Stimulated activated CD4-positive, alpha-beta T cell treated with anti-CD3 and anti-CD28 coated beads, Interleukin-12 subunit alpha, Interleukin-12 subunit beta, amount 100 ng/mL, for 4 hours (primary cell): ENCODE data around the gene PMS2.
"Not testable (repeated sequence)": the region's sequence is repeated elsewhere in the genome, so short reads cannot be mapped to it uniquely, and the experiment has no call there.

Source experiments
- DNase-seq: peaks from one replicate; pipeline ENCODE4 v3.0.0-alpha.2; 2020

The PMS2 gene, protein sequence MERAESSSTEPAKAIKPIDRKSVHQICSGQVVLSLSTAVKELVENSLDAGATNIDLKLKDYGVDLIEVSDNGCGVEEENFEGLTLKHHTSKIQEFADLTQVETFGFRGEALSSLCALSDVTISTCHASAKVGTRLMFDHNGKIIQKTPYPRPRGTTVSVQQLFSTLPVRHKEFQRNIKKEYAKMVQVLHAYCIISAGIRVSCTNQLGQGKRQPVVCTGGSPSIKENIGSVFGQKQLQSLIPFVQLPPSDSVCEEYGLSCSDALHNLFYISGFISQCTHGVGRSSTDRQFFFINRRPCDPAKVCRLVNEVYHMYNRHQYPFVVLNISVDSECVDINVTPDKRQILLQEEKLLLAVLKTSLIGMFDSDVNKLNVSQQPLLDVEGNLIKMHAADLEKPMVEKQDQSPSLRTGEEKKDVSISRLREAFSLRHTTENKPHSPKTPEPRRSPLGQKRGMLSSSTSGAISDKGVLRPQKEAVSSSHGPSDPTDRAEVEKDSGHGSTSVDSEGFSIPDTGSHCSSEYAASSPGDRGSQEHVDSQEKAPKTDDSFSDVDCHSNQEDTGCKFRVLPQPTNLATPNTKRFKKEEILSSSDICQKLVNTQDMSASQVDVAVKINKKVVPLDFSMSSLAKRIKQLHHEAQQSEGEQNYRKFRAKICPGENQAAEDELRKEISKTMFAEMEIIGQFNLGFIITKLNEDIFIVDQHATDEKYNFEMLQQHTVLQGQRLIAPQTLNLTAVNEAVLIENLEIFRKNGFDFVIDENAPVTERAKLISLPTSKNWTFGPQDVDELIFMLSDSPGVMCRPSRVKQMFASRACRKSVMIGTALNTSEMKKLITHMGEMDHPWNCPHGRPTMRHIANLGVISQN

DNA sequence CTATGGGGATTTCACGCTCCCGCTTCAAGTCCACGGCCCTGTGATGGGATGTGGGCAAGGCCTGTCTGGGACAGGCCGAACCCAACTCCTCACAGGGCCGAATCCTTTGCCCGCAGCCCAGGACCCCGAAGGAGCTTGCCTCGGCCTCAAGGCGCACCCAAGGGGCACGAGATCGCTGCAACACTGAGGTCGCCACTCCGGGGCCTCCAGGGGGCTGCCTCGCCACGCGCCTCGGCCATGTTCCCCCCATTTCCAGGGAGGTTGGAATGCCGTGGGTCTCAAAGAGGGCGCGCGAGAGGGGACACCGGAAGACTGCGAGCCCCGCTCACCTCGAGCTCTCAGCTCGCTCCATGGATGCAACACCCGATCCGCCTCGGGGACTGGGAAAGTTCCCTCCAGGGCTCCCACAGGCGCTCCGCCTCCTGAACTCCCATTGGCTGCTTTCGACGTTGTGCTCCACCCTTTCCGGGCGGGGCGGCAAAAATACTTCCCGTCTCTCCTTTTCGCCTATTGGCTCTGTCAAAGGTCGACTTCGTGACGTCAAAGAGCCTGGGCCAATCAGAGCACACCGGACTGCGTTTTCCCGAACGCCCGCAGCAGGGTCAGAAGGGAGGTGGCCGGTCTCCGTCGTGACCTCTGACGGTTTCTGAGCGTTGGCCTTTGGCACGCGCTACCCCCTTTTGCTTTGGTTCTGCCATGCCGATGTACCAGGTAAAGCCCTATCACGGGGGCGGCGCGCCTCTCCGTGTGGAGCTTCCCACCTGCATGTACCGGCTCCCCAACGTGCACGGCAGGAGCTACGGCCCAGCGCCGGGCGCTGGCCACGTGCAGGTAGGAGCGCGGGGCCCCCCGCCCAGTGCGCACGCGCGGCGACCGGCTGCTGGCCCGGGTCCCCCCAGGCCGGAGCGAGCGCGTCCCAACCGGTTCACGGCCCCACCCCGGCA, at the start of gene PMS2, which contains the start of gene AIMP2:
PMS2 (minus strand) TSS at position 382 of the 944 bp plus-strand sequence; CDS start at position 352, 30 bp downstream.
AIMP2 (plus strand) TSS at position 605 of the 944 bp plus-strand sequence; CDS start at position 697, 92 bp downstream.
- peak; percentile 94 for DNase-seq

DNA sequence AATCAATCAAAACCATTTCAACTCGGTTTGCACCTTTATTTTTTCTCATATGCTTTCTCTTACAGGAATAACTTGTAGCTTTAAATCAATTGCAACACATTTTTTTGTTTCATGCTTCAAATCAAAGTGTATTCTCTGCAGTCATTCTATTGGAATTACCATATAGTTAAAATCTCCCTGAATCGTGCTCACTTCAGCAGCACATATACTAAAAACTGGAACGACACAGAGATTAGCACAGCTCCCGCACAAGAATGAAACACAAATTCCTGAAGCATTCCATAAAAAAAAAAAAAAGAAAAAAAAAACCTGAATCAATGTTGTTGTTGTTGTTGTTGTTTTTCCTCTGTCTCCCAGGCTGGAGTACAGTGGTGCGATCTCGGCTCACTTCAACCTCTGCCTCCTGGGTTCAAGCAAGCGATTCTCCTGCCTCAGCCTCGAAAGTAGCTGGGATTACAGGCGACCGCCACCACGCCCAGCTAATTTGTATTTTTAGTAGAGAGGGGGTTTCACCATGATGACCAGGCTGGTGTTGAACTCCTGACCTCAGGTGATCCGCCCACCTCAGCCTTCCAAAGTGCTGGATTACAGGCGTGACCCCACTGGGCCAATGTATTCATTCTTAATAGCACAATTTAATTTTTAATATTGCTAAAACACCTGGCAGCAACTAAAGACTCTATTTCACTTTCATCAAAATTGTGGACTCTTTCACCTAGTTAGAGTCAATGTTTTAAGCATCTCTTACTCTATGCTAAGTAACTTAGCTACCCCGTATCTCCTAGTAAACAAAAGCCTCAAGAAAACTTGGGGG, 48.7 kb upstream of the PMS2 start:
- no peak for DNase-seq

DNA sequence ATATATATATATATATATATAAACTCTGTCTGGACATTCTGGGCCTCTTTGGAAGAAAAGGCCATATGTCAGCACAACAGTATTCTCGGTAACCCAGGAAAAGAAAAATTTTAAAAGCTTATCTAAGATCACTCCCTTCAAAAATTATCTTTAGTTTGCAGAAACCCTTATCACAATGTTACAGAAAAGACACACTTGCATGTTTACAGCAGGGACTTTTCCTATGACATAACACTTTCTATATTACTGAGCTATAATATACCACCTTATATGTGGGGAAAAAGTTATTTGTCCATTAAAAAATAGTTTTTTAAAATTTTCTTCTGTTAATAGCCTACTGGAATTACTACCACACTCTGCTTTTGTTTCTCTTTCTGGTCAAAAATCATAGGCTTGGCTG, 47.8 kb upstream of the PMS2 start:
- DNase-seq: no peak

DNA sequence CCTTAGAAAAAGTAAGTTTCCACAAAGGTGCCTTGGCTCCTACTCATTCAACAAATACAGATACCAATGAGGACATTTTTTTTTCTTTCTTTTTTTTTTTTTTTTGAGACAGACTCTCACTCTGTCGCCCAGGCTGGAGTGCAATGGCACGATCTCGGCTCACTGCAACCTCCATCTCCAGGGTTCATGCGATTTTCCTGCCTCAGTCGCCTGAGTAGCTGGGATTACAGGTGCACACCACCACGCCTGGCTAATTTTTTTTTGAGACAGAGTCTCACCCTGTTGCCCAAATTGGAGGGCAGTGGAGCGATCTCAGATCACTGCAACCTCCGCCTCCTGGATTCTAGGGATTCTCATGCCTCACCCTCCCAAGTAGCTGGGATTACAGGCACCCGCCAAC, 42.3 kb upstream of the PMS2 start:
- DNase-seq: not testable (repeated sequence)

DNA sequence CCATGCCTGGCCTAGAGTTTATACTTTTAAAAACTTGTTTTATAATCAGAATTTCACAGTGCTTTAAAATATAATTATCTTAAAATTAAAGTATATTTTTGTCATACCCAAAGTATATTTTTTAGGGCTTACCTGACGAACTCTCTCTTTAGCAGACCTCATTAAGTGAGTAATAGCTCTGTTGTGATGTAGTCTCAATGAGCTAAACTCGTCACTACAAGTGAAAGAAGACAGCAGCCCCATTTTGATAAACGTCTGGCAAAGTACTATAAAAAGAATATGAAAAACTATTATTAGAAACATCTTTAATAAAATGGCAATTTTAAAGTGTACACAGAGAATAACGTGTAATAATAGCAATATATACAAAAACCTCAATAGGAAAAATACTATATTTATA, 40.9 kb upstream of the PMS2 start:
- DNase-seq: no peak

DNA sequence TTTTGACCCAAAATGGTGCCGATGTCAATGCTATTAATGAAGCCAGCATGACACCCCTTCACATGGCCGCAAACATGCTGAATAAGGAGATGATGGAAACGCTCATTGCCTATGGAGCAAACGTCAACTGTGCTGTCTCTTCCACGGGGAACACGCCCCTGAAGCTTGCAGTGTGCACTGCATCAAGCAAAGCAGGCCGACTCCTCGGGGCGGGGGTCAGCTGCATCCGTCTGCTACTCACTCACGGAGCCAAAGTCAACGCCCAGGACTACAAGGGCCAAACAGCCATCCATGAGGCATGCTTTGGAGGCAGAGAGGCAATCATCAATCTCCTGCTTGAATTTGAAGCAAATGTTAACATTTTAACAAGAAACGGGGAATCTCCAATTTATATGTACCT, 26.8 kb upstream of the PMS2 start:
- no peak for DNase-seq

DNA sequence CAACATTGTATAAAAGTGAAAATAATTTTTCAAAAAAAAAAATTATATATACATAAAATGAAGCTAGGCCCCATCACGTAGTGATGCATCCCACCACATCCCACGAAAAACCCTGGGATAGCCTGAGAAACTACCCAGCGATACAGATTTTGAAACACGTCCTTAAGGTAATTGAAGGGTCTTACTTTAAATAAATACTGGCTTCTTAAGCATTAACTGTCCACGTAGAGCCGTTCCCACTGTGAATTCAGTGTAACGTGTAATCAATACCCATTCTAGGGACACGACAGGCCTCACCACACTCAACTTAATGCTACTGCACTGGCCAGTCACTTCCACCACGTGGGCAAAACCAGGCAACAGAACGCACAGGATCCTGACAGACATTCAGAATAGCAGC, 26.3 kb upstream of the PMS2 start:
- no peak for DNase-seq

DNA sequence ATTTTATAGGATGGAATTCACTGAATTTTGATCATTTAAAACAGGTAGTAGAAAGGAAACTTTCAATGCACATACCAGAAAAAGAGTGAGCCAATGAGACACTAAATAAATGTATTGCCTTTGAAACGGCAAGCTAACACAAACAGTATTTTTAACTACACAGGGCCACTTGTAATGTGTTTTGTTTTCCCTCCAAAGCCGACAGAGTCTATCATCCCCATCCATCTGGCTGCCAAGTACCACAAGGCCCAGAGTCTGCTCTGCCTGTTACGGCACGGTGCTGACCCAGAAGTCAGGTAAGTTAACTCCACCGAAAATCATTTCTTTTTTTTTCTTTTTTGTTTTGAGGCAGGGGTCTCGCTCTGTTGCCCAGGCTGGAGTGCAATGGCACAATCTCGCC, 23.8 kb upstream of the PMS2 start:
- DNase-seq: no peak

DNA sequence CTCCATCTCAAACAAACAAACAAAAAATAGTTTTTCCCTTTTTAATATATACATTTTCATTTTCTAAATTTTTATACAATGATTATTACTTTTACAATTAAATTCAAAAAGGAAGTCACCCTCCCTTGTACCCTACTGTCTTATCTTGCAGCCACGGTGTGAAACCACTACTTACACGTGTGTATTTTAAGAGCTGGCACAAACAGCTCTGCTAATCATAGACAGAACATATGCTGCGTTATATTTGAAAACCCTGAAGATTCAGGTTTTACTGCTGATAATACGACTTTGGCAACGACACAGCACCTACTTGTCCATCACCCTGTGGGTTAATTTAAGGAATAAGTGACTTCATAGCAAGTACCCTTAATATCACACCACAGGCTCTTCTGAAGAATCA, 23.3 kb upstream of the PMS2 start:
- DNase-seq: no peak

DNA sequence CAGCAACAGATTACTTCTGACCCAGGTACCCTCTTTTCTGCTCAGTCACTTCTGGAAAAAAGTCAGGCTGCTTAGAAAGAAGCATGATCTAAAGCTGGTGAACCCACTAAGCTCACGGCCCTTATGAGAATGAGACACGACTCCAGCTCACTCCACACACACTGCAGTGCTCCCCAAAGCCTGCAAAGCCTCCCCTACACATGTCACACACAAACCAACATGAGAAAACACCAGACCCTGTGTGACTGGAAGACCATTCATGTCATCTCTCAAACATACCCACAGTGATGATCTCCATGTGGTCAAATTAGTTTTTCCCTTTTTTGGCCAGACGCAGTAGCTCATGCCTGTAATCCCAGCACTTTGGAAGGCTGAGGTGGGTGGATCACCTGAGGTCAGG, 22.7 kb upstream of the PMS2 start:
- DNase-seq: no peak

DNA sequence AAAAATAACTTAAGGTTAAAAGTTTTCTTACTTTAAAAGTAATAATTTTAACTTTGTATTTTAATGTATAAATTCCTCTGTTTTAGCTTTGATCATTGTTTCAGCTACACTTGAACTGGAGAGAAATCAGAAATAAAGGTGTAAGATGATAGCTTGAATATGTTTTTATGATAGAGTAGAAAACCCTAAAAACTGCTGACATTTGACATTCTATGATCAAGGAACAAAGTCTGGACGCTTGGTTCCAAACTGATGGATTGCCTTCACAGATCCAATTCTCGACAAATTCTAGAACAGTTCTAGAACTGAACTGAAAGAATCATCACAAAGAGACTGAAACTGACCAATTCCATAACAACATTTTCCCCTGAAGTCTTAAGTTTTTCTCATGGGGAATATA, 22.1 kb upstream of the PMS2 start, which contains the start of gene ANKRD61:
ANKRD61 (plus strand) TSS at position 389 of the 400 bp plus-strand sequence; CDS start at position 389, 0 bp downstream.
- DNase-seq: no peak

DNA sequence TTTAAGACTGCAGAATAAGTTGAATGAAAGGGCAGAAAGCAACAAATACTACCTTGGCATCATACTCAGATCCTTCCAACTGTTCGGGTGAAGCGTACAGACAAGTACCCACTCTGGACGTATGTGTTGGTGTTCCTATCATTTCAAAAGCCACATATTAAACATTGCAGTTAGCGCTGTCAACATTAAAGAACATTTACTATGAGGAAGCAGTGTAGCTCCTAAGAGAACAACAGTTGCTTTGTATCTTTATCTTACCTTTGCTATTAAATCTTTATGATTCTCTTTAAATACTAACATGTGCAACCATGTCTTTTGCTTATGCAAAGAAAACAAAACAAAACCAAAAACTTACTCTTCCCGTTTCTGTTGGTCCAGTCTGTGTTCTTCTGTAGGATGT, 19.7 kb upstream of the PMS2 start:
- DNase-seq: no peak

DNA sequence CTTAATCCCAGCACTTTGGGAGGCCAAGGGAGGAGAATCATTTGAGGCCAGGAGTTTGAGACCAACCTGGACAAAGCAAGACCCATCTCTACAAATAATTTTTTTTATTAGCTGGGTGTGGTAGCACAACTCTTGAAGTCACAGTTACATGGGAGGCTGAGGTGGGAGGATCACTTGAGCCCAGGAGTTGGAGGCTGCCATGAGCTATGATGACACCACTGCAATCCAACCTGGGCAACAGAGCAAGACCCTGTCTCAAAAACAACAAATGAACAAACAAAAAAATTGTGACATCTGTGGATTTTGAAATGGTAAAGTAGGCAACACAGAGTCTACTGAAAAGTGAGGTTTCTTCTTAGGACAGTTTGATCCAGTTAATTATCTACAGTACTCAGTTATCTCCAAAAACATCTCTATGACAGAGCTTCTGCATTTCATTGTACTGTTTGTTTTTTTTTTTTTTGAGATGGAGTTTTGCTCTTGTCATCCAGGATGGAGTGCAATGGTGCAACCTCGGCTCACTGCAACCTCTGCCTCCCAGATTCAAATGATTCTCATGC, 19.0 kb upstream of the PMS2 start:
- DNase-seq: no peak

DNA sequence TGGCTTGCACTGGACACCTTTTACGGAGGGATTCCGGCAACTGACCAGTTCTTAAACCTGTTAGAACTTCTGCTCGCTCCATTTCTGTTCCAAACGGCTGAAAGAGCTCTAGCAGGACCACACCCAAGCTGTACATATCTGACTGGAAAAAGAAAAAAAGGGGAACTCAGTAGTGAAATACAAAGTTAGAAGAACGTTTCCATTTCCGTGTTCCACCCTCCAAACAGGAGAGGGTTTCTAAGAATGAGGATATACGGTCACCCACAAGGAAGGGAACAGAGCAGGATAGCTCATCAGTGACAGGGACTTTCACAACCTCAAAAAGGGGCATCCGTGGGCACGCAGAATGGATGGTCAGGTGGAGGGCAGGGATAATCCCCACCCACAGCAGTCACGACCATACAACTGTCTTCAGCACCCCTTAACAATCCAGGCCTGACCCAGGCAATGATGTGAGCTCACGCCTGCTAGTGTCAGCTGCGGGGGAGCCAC, 18.0 kb upstream of the PMS2 start:
- no peak for DNase-seq

DNA sequence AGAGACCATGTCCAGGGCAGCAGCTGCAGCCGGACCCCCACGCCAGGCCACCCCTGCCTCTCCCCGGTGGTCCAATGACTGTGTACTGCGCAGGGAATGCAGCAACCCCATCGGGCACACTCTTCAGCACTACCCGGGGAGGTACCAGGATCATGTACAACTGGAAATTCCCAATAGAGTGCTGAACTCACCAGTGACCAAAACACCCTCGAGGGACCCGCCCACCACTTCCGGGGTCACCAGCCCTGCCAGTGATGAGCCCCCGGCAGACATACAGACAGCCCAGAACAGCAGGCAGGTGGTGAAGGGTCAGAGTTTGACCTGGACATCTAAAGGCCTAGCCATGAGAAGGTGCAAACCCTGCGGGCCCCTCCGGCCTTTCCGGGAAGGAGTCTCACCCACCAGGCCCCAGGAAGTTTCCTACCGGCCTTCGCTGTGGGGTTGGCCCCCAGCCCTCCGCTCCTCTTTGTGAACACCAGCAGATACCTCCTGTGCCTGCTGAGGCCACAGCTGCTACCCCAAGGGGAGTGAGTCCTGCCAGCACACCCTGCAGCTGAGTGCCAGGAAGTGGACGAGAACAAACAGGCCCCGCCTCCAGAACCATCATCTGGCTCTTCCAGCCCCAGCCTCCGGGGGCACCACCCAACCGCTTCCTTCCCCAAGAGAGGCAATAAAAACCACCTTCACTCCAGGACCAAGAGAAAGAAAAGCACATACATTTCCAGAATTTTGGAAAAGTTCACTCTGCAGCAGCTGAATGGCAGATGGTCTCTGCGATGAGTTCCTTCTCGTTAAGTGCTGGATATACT, 17.4 kb upstream of the PMS2 start:
- peak; percentile 45 for DNase-seq

DNA sequence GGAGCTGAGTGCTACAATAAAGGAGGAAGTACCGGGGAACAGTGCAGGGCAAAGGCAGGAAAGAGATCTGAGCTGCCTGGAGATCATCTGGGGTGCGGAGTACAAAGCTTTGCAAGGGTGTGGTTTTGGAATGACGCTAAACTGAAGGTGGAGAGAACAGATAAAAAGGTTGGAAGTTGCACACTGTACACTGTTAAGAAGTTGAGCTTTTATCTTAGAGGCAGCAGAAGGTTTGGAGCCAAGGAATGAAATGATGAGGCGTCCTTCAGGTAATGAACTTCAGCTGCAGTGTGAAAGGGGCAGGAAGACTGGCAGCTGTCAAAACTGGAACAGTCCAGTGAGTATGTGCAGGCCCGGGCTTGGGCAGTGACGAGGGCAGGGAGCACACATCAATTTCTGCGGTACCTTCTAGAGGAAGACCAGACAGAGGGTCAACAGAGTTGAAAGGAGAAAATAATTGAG, 15.2 kb upstream of the PMS2 start:
- no peak for DNase-seq

DNA sequence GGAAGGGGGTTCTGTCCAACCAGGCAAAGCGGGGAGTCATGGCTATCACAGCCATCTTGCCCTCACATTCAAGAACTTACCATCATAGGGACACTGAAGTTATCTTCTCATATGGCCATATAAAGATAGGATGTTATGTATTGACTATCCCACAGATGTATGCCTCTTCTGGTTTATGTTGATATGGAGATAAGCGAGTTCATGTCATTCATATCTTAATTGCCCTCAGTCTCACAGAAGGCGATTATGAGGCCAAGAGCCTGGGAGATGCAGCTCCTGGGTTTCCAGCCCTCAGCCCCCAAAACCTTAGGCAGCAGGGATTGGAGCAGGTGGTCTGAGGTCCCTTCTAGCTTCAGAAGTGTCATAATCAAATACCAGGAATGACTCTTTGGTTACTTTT, 13.9 kb upstream of the PMS2 start:
- no peak for DNase-seq

DNA sequence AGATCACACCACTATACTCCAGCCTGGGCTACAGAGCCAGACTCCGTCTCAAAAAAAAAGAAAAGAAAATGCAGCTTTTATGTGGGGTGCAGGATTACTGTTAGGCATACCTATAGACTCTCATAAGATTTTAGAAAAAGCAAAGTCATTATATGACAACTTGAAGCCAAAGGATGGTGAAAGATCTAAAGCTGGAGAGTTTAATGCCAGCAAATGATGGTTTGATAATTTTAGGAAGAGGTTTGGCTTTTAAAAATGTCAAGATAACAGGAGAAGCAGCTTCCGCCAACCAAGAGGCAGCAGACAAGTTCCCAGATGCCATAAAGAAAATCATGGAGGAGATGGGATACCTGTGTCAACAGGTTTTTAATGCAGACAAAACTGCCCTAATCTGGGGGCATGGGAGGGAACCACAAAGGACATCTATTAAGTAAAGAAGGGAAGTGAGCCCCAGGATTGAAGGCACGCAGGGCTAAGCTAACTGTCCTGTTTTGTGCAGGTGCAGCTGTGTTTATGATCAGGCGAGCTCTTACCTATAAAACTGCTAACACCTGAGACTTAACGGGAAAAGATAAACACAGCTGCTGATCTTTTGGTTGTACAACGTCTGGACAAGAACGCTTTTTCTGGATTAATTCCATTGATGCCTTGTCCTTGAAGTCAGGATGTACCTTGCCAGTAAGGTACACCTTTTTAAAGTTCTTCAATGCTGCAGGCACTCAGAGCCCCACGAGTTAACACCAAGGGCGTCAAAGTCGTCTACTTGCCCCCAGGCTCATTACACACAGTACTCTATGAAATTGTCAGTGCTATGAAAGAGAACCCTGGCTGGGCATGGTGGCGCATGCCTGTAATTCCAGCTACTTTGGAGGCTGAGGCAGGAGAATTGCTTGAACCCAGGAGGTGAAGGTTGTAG, 11.8 kb upstream of the PMS2 start:
- DNase-seq: no peak

DNA sequence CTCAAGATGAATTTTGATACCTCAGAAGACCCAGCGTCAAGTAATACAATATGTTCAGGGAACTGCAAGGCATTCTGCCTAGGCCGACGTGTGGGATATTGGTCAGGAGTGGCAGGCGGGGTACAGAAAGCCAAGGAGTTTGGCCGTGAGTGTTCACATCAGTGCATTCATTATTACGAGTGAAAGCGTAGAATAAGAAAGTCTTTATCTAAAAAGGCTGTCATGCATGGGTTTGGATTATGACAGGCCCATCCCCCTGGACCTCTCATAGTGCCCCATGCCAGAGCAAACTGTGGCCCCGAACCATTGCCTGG, 7.8 kb upstream of the PMS2 start:
- no peak for DNase-seq
